ENCODE results near the gene TMEM129.

Gene TMEM129

DNA sequence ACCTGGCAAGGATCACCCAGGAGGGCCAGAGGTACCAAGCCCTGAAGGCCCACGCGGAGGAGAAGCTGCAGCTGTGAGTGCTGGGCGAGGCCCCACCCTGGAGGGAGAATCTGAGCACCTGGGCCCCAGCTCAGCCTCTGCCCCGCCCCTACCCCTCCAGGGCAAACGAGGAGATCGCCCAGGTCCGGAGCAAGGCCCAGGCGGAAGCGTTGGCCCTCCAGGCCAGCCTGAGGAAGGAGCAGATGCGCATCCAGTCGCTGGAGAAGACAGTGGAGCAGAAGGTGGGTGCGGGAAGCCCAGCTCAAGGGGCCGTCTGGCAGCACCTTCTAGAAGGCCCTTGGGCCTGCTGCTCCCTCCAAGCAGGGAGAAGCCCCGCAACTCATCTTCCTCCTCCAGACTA lies 23.4 kb upstream of the TMEM129 start:
- no peak for DNase-seq (ENCODE audit: low spot score)

- DNase-seq (ENCODE audit: low spot score): no peak
These were observed 22.9 kb upstream of the TMEM129 start for GRCh38 chr4:1743975-1744374.

DNA sequence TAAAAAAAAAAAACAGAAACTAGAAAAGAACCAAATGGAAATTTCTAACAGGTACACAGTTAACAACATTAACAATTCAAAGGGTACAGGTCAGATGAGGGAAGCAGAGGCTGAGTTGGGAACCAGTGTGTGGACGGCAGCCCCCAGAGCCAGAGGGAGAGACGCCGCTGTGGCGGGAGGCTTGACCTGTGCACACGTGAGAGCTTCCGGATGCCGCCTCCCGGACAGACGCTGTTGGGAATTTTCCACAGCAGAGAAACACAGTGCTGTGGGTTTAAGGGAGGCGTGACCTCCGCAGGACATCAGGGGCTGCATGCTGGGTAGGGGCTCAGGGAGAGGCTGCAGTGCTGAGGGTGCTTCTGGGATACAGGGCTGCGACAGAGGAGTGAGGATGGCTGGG lies 22.4 kb upstream of the TMEM129 start:
- no peak for DNase-seq (ENCODE audit: low spot score)

DNA sequence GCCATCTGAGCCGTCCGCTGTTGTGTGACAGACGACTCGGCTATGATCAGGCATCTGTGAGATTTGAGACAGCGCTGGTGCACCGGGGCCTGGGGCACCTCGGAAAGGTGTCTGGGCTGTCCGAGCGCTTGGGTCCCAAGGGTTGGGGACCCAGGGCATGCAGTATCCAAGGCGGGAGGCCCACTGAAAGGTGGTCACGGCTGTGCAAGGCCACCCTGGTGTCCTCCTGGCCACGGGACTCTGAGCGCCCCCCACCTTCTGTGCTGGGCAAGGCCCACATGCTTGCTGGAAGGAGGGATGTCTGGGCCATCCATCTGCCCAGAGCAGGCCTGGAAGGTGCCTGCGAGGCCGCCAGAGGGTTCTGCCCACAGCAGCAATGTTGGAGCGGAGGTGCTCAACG lies 20.1 kb upstream of the TMEM129 start:
- no peak for DNase-seq (ENCODE audit: low spot score)

DNA sequence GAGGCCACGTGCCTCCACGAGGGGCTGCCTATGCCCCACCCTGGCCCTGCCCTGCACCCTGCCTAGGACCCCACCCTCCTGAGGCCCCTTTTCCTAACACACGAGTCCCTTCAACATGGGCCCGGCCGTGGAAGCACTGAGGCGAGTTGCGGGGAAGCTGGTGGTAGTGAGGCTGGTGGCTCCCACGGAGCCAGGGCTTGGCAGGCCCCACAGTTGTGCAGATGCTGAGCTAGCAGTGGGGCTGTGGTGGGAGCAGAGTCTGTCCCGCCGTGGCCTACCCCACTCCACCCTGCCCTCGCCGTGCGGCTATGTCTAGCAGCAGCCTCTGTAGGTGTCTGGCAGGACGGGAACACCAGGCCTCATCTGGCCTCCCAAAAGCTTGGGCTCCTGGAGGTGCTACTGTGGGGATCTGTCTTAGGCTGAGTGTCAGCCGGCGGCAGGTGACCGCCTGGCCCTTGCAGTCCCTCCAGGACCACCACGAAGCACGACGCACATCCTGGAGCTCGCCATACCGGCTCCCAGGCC lies 19.0 kb upstream of the TMEM129 start:
- no peak for DNase-seq (ENCODE audit: low spot score)

DNA sequence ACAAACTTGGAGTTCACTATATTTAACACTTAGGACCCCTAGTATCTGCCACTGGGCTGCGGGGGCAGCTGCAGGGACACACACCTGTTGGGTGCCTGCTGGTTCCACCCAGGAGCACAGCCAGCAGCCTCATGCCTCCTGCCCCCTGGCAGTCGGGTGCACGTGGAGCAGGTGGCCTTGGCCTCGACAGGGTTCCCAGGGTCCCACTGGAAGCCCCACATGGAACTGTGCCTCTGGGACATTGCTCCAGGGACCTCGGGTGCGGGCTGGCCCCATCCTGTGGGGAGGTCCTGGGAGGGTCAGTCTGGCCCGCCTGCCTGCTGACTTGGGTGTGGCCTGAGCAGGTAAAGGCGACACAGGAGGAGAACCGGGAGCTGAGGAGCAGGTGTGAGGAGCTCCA lies 18.2 kb upstream of the TMEM129 start:
- no peak for DNase-seq (ENCODE audit: low spot score)

GRCh38 chr4:1738410-1738809 lies 17.3 kb upstream of the TMEM129 start:
- no peak for DNase-seq (ENCODE audit: low spot score)

- DNase-seq (ENCODE audit: low spot score): no peak
These were observed 16.5 kb upstream of the TMEM129 start for GRCh38 chr4:1737666-1738065.

DNA sequence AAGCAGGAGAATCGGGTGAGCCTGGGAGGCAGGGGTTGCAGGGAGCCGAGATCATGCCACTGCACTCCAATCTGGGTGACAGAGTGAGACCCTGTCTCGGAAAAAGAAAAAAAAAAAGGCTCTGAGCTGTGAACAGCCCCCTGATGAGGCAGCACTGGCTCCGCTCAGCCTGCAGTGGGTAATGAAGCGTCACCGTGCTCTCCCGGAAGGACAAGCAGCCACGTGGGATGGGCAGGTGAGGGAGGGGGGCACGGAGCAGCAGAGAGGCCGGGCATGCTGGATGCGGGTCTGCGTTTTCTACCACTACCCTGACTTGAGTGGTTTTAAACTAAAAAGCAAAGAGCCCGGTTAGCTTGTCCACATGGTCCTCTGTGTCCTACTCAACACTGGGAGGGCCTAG lies 15.7 kb upstream of the TMEM129 start:
- DNase-seq (ENCODE audit: low spot score): no peak

DNA sequence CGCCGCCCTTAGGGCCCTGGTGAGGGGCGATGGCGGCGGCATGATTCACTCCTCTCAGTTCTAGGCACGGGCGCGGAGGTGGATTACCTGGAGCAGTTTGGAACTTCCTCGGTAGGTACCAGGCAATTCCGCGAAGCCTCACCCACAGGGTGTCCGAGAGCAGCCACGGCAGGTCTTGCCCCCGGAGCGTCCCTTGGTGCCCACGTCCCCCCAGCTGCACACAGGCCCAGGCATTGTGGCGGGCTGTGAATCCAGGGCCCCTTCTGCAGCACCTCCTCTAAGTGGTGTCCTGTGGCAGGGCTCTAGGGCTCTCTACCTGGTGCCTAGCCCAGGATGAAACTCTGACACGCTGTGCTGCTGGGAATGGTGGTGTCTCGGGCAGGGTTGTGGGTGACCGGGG lies 14.1 kb upstream of the TMEM129 start:
- no peak for DNase-seq (ENCODE audit: low spot score)

GRCh38 chr4:1732911-1733310 lies 11.8 kb upstream of the TMEM129 start:
- no peak for DNase-seq (ENCODE audit: low spot score)

- DNase-seq (ENCODE audit: low spot score): no peak
These were observed 10.1 kb upstream of the TMEM129 start for GRCh38 chr4:1731180-1731579.

DNA sequence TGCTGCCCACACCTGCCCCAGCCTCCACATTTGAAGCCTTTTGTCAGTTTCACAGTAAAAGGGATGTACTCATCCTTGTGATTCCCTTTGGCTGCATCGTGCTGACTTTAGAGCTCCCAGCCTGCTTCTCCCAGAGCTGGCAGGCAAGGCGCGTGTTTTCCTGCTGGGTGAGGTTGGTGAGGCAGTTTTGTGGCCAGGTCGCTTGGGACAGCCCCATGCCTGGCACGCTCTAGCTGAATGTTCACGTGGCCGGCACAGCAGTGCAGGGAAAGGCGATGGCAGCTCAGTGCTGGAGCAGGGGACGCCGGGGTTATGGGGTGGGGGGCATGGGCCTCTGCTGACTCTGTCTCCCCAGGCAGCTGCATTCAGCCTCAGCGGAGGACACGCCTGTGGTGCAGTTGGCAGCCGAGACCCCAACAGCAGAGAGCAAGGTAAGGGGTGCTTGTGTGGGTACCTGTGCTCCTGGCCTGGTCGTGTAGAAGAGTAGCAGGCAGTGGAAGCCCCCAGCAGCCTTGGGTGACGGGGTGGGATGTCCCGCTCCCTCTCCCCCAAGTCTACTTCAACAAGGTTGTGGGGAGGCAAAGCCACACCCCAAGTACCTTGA lies 9.5 kb upstream of the TMEM129 start:
- no peak for DNase-seq (ENCODE audit: low spot score)

DNA sequence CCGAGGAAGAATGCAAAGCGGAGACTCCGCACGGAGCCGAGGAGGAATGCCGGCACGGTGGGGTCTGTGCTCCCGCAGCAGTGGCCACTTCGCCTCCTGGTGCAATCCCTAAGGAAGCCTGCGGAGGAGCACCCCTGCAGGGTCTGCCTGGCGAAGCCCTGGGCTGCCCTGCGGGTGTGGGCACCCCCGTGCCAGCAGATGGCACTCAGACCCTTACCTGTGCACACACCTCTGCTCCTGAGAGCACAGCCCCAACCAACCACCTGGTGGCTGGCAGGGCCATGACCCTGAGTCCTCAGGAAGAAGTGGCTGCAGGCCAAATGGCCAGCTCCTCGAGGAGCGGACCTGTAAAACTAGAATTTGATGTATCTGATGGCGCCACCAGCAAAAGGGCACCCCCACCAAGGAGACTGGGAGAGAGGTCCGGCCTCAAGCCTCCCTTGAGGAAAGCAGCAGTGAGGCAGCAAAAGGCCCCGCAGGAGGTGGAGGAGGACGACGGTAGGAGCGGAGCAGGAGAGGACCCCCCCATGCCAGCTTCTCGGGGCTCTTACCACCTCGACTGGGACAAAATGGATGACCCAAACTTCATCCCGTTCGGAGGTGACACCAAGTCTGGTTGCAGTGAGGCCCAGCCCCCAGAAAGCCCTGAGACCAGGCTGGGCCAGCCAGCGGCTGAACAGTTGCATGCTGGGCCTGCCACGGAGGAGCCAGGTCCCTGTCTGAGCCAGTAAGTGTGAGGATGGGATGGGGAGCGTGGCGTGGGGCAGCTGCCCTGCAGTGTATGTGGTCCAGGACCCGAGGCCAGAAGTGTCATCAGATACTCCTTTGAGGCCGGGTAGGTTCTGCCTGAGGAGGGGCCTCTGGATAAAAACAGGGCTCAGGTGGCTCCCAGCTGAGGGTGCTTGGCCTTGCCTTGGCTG lies 7.2 kb upstream of the TMEM129 start:
- DNase-seq (ENCODE audit: low spot score): no peak

DNA sequence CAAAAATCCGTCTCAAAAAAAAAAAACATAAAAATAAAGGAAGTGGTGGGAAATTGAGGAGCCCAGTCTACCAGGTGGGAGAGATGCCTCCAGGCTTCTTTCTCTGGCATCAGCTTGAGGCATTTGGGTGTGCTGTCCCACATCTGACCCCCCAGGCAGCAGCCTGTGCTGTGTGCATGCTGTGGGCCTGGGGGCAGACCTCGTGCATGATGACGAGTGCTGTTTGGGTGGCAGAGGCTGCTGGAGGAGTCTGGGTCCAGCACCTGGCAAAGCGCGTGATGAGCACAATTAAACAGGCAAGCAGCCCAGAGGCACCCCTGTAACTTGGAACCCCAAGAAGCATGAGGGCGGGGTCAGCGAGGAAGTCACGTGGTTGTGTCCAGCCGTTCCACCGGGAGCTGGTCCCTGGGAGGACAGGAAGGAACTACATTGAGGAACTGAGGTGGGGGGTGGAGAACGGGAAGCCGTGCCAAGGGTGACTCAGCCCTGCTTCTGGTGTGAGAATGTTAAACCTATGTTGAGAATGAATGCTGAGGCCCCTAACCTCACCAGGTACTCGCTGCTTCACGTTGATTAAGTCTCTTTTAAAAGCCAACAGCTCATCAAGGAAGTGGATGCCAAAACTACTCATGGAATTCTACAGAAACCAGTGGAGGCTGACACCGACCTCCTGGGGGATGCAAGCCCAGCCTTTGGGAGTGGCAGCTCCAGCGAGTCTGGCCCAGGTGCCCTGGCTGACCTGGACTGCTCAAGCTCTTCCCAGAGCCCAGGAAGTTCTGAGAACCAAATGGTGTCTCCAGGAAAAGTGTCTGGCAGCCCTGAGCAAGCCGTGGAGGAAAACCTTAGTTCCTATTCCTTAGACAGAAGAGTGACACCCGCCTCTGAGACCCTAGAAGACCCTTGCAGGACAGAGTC lies 6.3 kb upstream of the TMEM129 start:
- DNase-seq (ENCODE audit: low spot score): no peak

DNA sequence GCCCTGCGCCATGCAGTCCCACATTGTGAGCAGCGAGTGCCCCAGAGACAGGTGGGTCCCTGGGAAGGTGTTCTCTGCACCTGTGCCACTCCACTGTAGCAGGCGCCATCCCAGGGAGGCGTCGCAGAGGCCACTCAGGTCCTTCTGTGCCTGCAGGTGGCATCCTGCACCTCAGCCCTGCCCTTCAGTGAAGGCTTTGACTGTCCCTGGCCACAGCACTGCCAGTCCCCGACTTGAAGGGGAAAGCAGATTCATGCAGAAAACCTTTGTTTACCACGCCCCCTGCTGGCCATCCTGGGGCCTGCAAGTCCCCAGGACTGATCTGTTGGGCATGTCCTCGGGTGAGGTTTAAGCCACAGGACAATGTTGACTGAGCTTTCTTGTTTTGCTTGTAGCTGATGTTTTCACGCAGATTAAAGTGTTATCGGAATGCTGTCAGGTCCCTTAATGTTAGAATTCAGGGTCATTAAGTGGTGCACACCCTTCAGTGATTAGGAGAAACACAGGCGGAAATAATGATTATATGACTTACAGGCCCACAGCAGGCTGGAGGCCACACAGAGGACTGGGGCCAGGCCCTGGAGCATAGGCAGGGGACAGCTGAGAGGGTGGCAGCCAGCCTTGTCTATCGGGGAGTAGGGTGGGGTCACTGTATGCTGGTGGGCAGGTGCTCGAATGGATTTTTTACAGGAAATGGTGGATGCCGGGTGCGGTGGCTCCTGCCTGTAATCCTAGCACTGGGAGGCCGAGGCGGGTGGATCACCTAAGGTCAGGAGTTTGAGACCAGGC lies 5.2 kb upstream of the TMEM129 start:
- peak; percentile 86 for DNase-seq (ENCODE audit: low spot score)

- DNase-seq (ENCODE audit: low spot score): no peak
These were observed 4.4 kb upstream of the TMEM129 start for GRCh38 chr4:1725521-1725920.

DNA sequence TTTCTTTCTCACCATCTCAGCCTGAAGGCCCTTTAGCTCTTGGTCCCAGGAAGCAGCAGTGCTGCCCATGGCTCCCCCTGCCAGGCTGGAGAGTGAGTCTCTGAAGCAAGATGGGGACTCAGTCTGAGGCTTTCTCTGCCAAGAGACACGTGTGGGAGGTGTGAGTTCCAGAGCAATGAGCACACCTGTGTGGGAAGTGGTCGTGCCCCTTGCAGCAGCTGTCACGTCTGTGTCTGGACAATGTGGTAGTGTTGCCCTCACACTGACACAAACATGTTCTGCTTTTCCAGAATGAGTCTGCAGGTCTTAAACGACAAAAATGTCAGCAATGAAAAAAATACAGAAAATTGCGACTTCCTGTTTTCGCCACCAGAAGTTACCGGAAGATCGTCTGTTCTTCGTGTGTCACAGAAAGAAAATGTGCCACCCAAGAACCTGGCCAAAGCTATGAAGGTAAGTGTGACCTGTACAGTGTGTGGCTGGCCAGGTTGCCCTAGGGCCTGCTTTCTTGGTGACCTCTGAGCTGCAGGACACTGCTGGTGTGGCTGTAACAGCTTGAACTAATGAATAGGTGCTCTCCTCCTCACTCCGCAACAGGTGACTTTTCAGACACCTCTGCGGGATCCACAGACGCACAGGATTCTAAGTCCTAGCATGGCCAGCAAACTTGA lies 2.1 kb upstream of the TMEM129 start:
- DNase-seq (ENCODE audit: low spot score): no peak

GRCh38 chr4:1722551-1723118 lies 1.5 kb upstream of the TMEM129 start:
- DNase-seq (ENCODE audit: low spot score): no peak

DNA sequence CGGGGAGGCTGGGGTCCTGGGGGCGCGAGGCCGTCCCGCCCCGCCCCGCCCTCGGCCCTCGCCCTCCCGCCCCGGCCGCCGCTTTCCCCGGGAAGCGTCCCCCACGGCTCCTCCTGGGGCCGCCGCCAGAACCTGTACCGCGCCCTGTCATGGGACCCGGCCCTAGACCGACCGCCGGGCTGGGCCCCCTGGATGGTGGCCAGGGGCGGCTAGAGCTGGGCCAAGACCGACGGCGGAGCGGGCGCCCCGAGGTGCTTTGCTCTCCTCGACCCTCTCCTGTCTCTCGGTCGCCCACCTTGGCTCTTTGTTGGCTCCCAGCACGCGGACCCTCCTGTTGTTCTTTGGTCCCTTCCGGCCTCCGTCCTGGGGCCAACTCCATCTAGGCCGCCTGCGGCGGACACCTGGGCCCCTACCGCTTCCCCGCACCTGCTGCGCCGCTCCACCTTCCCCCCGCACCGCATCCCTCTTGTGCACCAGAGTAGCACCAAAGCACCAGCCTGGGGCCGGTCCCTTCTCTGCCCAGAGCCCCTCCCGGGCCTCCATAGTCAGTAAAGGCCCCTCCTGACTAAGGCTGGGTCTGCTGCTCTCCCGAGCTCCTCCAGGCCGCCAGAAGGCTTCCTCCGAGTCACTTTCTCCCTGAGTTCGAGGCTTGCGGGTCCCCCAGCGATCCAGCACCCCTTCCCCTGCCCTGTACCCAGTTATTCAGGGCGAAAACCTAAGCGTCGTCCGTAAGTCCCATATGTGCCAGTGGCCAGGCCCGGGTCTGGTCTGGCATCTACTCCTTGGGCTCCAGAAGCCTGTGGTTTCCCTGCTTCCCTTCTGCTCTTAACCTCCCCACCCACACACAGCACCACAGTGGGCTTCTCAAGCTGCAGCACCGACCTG lies 785 bp upstream of the TMEM129 start:
- no peak for DNase-seq (ENCODE audit: low spot score)
